PC-9 (cell line): Measurements from ENCODE around the gene GRM8. TPM values are rescaled to one million over a fixed set of nuclear protein-coding genes. Genes with fewer than 3 reads are reported as not detected.

Experiments used
- BruUV-seq: library from RNA; stranded (reverse); fragments of 400-500 nt; replicated peaks from 2 replicates; lab custom pipeline; 2021; lab: Mats Ljungman, UMichigan
- CTCF ChIA-PET: fragments of 300-600 bp; sonication (Branson Sonifier 250); formaldehyde crosslinking; loops from one replicate; lab custom pipeline; 2022; ENCODE audit warnings: antibody characterized with exemption; lab: Charles Lee
- POLR2A ChIA-PET: fragments of 300-600 bp; sonication (Branson Sonifier 250); formaldehyde crosslinking; loops from one replicate; lab custom pipeline; 2022; ENCODE audit warnings: antibody characterized with exemption; ENCODE audit not compliant: unreplicated experiment; lab: Charles Lee
- DNase-seq, 2 experiments: peaks; one replicate each; pipeline versions ENCODE4 v3.0.0 to v3.0.0-alpha.2; 2015 to 2022; ENCODE audit warnings: mixed read lengths in 1 of 2
- H2AFZ ChIP-seq: fragments of 200-600 bp; sonication (generic); 2 replicates; pipeline ENCODE4 v1.8.1; 2017; ENCODE audit warnings: antibody characterized with exemption
- H3F3A ChIP-seq: fragments of 200-600 bp; sonication (generic); 2 replicates; pipeline ENCODE4 v1.8.1; 2017; ENCODE audit warnings: antibody characterized with exemption, mild to moderate bottlenecking, low read depth; ENCODE audit not compliant: insufficient read depth
- H3K27ac ChIP-seq: fragments of 200-600 bp; sonication (generic); 2 replicates; pipeline ENCODE4 v1.6.1; 2016; ENCODE audit warnings: mixed run types
- H3K27me3 ChIP-seq: fragments of 200-600 bp; sonication (generic); 2 replicates; pipeline ENCODE4 v1.6.1; 2016; ENCODE audit warnings: low read depth, mixed run types; ENCODE audit not compliant: insufficient read depth
- H3K36me3 ChIP-seq: fragments of 200-600 bp; sonication (generic); 2 replicates; pipeline ENCODE4 v1.6.1; 2016; ENCODE audit warnings: low read depth, mixed run types
- H3K4me1 ChIP-seq: fragments of 200-600 bp; sonication (generic); replicated peaks from 2 replicates; pipeline ENCODE4 v1.6.1; 2016; ENCODE audit warnings: mixed run types; ENCODE audit not compliant: insufficient read depth
- H3K4me2 ChIP-seq: fragments of 200-600 bp; sonication (generic); 2 replicates; pipeline ENCODE4 v1.6.1; 2017; ENCODE audit warnings: mixed run types
- H3K4me3 ChIP-seq: fragments of 200-600 bp; sonication (generic); 2 replicates; pipeline ENCODE4 v1.6.1; 2016; ENCODE audit warnings: mixed run types
- H3K79me2 ChIP-seq: fragments of 200-600 bp; sonication (generic); 2 replicates; pipeline ENCODE4 v1.6.1; 2017; ENCODE audit warnings: low read depth, mixed run types
- H3K9me2 ChIP-seq: fragments of 200-600 bp; sonication (generic); 2 replicates; pipeline ENCODE4 v1.8.1; 2017; ENCODE audit warnings: mild to moderate bottlenecking; ENCODE audit not compliant: insufficient read depth
- H3K9me3 ChIP-seq: fragments of 200-600 bp; sonication (generic); 2 replicates; pipeline ENCODE4 v1.8.1; 2016; ENCODE audit warnings: low read depth; ENCODE audit not compliant: insufficient read depth
- H4K20me1 ChIP-seq: fragments of 200-600 bp; sonication (generic); 2 replicates; pipeline ENCODE4 v1.8.1; 2017; ENCODE audit not compliant: insufficient read depth
- CTCF ChIP-seq: fragments of 200-600 bp; sonication (generic); conservative IDR thresholded peaks from 2 replicates; pipeline ENCODE4 v1.6.1; 2017; ENCODE audit warnings: mixed run types, antibody characterized with exemption, mild to moderate bottlenecking, moderate library complexity
- EZH2 ChIP-seq: fragments of 200-600 bp; sonication (generic); IDR thresholded peaks from 2 replicates; pipeline ENCODE4 v1.8.0; 2017; ENCODE audit warnings: antibody characterized with exemption, low read depth
- intact Hi-C: fragments of 100-400 bp; cut with micrococcal nuclease; formaldehyde crosslinking; loops from one replicate; pipeline ENCODE4 v1.10.0; 2022; ENCODE audit not compliant: unreplicated experiment
- total RNA-seq: library from RNA; stranded (reverse); gene quantifications from 2 replicates; pipeline ENCODE4 v1.2.3, GENCODE V29; 2021

The GRM8 gene
- total RNA-seq, 1 experiment from 2014 or later: not detected

DNA sequence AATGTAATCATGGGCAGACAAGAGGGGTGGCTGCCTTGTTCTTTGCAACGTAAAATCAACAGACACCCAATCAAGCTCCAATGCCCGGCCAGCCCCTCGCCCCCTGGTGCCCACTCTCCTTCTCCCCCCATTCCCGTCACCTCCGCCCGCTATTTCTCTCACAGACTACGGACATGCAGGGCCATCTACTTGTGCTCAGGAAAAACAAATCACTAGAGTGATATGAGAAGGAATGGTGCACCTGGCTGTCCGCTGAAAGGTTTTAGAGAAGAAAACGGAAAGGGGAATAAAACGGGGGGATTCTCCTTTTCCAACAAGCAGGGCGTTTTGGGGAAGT is 396 bp downstream of the GRM8 start:
- H3K79me2 ChIP-seq: no peaks in the 10 kb centered on the region
- H3K27ac ChIP-seq: no peak overlapping the region
- peaks cover 23% of the 10 kb centered on the region for H3K27me3 ChIP-seq
- H4K20me1 ChIP-seq: no peaks in the 10 kb centered on the region
- TF ChIP-seq CTCF: no peak
- TF ChIP-seq EZH2: no peak
- no TSS peak for BruUV-seq
- DNase-seq: no peak
- no peak overlapping the region; the same call in 1 of the 2 replicates for H3K4me3 ChIP-seq
- no peak overlapping the region for H2AFZ ChIP-seq
- H3K9me3 ChIP-seq: no peaks in the 10 kb centered on the region
- ChIA-PET CTCF (interaction anchor here (0.6 kb wide), 1 partner anchor 332 kb away, joined by 4 read pairs; no protein-coding TSS in a partner anchor), POLR2A (no interaction called here)
- no peaks in the 10 kb centered on the region for H3K4me1 ChIP-seq
- H3K36me3 ChIP-seq: no peaks in the 10 kb centered on the region
- H3F3A ChIP-seq: no peaks in the 10 kb centered on the region
- H3K4me2 ChIP-seq: peak overlapping the region; percentile 97
- intact Hi-C loops: loop anchor here (2.0 kb wide), 1 partner anchor 450 kb away; no protein-coding TSS in a partner anchor
- no peaks in the 10 kb centered on the region for H3K9me2 ChIP-seq

DNA sequence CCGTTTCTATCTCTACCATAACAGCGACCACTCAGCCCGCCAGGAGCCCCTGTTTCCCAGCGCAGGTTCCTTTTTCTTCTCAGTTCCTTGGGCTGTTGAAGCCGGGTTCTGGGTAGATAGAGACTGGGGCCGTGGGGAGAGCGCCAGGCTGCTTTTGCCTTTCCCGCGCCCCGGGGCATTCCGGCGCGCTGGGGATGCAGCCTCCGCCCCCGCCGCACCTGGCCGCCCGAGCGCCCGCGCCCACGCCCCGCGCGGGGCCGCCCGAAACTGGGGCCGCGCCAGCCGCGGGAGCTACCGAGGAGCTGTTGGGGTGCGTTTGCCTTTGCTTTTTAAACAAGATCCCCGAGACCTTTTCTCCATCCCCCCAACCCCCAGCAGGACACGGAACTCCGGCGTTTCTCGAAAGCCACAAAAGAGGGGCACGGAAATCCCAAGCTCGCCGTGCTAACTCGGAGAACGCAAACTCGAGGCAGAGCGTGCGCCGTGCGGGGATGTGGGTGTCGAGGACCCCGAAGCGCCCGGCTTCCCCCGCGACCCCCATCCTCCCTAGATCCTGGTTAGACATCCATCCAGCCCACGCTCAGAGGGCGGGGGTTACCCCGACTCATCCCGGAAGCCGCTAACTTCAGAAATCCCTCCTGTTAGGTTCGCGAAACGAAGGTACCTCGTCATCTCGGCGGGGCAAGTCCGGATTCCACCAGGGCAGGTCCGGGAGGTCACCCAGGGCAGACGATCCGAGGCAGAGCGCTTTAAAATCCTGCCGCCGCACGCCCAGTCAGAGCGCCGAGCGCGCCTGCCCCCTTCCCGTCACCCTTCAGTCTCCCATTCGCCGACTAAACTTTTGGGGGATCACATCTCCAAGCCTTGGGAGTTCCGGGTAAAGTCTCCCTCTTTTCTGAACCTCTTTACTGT is 1.0 kb downstream of the GRM8 start:
- no peaks in the 10 kb centered on the region for H3K79me2 ChIP-seq

DNA sequence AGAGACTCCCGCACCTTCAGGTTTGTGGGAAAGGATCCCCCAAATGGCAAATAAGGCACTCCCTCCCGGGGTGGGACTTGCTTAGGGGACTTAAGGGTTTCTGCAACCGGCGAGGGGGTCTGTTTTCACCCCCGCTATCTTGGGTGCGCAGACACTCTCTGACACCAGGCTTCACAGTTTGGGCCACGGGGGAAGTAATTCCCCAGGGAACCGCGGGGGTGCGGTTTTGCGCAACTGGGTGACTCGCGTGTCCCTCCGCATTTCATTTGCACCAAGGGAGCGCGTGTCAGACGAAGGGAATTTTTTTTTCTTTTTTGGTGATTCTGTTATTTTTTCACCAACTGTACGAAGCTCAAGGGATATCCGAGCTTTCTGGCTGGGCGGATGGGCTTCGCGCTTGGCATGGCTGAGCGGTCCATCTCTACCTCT is 1.7 kb downstream of the GRM8 start:
- POLR2A ChIA-PET: no interaction called here
- H3K79me2 ChIP-seq: no peaks in the 10 kb centered on the region
- H2AFZ ChIP-seq: no peak overlapping the region
- no peak overlapping the region for H3K4me3 ChIP-seq
- BruUV-seq: no TSS peak
- no peaks in the 10 kb centered on the region for H3F3A ChIP-seq
- H3K4me1 ChIP-seq: no peaks in the 10 kb centered on the region
- H3K27me3 ChIP-seq: peaks cover 23% of the 10 kb centered on the region
- H4K20me1 ChIP-seq: no peaks in the 10 kb centered on the region
- no peak overlapping the region for H3K4me2 ChIP-seq
- H3K36me3 ChIP-seq: no peaks in the 10 kb centered on the region
- no peak for TF ChIP-seq EZH2
- no peak for TF ChIP-seq CTCF
- no peak for DNase-seq
- CTCF ChIA-PET: no interaction called here
- intact Hi-C loops: no loop called here
- no peaks in the 10 kb centered on the region for H3K9me3 ChIP-seq
- H3K9me2 ChIP-seq: no peaks in the 10 kb centered on the region
- H3K27ac ChIP-seq: no peak overlapping the region

More for the DNA sequence above, 1.0 kb downstream of the GRM8 start:
- Histone ChIP-seq H3K4me2 (no peak overlapping the region), H2AFZ (no peak overlapping the region), H3K27me3 (peaks cover 23% of the 10 kb centered on the region), H3K27ac (no peak overlapping the region), H3K4me1 (no peaks in the 10 kb centered on the region), H3K9me3 (no peaks in the 10 kb centered on the region), H3F3A (no peaks in the 10 kb centered on the region), H3K4me3 (no peak overlapping the region), H3K36me3 (no peaks in the 10 kb centered on the region), H3K9me2 (no peaks in the 10 kb centered on the region), H4K20me1 (no peaks in the 10 kb centered on the region)
- no peak for DNase-seq
- TF ChIP-seq EZH2: no peak
- TF ChIP-seq CTCF: no peak
- no TSS peak for BruUV-seq
- ChIA-PET CTCF (interaction anchor here (0.6 kb wide), 1 partner anchor 333 kb away, joined by 4 read pairs; no protein-coding TSS in a partner anchor), POLR2A (no interaction called here)
- intact Hi-C loops: loop anchor here (2.0 kb wide), 1 partner anchor 449 kb away; no protein-coding TSS in a partner anchor
